Urothelium cell line (cell line): ENCODE data around the gene LRRC38.

Experiments used
- DNase-seq: peaks from one replicate; pipeline ENCODE4 v3.0.0; 2011; ENCODE audit warnings: low spot score, mixed read lengths
- FAIRE-seq: peaks from 2 replicates; lab custom pipeline; 2011; peaks lifted over from hg19 to GRCh38; lab: Jason Lieb, UNC

Gene LRRC38

DNA sequence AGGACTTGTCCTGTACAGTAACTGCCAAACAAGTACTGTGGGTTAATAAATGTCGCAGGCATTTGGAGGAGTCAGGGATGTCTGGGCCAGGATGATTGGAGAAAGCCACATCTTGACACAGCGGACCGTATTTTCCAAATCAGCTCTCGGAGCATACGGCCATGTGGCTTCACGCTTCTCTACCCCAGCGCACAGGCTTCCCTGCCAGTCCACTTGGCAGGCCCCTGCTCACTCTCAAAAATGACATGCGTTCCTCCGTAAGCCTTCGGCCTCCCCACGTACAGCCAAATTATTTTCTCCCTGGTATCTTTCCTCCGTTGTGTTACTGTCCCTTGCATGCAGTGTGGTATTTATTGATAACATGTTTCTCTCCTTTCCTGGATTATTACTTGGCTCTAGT is 7.2 kb upstream of the LRRC38 start:
- FAIRE-seq = no peak
- DNase-seq = no peak

- no peak for FAIRE-seq
- no peak for DNase-seq
Measured at GRCh38 chr1:13517193-13517812, 3.5 kb upstream of the LRRC38 start.

- FAIRE-seq (no peak), DNase-seq (no peak)
Measured at GRCh38 chr1:13516606-13517005, 2.8 kb upstream of the LRRC38 start.

DNA sequence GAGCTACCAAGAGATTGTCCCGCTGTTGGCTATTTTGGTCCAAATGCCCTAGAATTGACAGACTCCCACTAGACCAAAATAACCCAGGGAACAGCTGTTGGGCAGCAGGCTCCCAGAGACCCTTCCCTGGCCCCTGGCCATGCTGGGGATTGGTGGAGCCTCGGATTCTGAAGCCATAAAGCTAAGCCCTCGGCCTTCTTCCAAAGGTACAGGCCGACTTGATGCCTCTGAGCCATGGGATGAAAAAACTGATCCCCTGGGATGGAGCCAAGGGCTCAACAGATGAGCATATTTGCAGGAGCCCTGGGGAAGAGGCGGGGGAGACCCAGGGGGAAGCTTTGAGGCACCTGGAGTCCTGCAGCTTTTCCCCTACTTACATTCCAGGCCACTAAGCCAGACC is 1.0 kb upstream of the LRRC38 start:
- DNase-seq (no peak), FAIRE-seq (no peak)

GRCh38 chr1:13513063-13513894 is 524 bp downstream of the LRRC38 start:
- DNase-seq (peak; percentile 25), FAIRE-seq (no peak)

DNA sequence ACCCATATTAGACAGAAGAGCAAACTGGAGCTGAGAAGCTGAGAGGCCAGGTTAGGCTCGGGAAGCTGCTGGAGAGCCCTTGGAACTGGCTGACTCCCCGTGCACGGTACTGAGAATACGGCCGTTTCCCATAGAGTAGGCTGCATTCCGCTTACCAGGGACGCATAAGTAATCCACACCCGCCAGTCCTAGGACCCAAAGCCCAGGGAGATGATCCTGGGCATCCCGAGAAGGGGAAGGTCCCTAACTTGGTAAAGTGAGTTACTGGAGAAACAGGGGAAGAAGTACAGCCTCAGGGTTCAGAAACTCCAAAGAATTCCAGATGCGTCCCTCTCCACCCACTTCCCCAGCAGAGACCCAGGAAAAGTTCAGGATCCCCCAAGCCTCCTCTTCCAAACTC is 1.3 kb downstream of the LRRC38 start:
- no peak for DNase-seq
- FAIRE-seq = no peak

DNA sequence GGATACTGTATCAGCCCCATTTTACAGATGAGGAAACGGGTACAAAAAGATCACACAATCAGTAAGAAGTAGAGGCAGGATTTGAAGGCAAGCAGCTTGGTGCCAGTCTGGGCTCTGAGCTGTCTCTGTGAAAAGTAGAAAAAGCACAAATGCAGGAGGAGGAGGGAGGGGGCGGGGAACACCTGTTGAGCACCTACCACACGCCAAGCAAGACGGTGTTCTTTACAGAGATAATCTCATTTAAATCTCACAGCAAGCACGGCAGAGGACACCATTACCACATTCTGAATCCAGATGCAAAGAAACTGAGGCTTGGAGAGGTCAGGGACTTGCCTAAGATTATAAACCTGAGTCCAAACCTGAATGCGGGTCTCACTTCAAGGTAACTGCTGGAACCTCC is 3.3 kb downstream of the LRRC38 start:
- no peak for FAIRE-seq
- DNase-seq = no peak

DNA sequence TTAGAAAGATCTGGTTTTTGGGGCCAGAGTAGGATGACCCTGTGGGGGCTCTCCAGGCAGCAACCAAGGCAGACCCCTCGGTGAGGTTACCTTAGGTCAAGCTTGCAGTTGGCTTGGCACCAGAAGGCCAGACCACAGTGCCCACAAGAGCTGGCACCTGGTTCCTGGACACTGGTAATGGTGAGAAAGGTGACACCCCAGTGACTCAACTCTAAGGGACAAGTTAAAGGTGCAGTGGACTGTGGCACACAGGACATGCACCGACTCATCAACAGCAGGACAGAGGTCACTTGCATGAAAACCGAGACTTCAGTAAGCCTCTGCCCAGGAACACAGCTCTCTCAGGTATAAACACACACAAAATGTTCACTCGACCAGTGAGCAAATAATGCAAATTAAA is 6.7 kb downstream of the LRRC38 start:
- FAIRE-seq (no peak), DNase-seq (no peak)

- DNase-seq (no peak), FAIRE-seq (no peak)
Measured at GRCh38 chr1:13505020-13505419, 8.8 kb downstream of the LRRC38 start.

- no peak for DNase-seq
- FAIRE-seq = no peak
Measured at GRCh38 chr1:13500806-13501205, 13.0 kb downstream of the LRRC38 start.

GRCh38 chr1:13499422-13499821 is 14.4 kb downstream of the LRRC38 start:
- no peak for DNase-seq
- FAIRE-seq = no peak

DNA sequence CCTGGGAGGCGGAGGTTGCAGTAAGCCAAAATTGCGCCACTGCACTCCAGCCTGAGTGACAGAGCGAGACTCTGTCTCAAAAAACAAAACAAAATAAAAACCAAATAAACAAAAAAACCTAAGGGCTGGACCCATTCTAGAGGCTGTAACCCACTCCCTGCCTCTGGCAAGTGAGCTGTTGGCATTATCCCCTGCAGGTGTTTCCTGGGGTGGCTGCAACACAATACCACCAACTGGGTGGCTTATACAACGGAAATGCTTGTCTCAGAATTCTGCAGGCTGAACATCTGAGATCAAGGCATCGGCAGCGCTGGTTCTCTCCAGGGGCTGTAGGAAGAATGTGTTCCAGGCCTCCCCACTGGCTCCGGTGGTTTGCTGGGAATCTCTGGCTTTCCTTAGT is 15.2 kb downstream of the LRRC38 start:
- no peak for DNase-seq

GRCh38 chr1:13495186-13495585 is 18.6 kb downstream of the LRRC38 start:
- FAIRE-seq = no peak

More for the DNA sequence above, 15.2 kb downstream of the LRRC38 start:
- no peak for FAIRE-seq

DNA sequence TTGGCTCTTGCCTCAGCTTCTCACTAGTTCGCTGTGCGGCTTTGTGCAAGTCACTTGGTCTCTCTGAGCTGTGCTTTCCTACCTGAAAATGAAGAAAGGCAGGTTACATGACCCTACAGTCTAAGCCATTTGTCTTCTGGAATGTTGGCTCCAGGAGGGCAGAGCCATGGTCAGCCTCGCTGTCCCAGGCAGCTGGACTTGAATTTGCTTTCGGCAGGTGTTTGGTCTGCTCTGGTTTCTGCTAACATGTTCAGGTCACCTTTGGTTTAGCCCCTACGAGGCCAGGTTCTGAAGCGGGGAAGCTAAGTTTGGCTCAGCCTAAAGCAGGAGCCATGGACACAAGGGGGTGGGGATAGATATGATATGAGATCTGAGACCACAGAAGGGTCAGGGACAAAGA is 19.1 kb downstream of the LRRC38 start:
- DNase-seq = no peak
- FAIRE-seq = no peak

More at GRCh38 chr1:13495186-13495585, 18.6 kb downstream of the LRRC38 start:
- no peak for DNase-seq

- FAIRE-seq (no peak), DNase-seq (no peak)
Measured at GRCh38 chr1:13494025-13494424, 19.8 kb downstream of the LRRC38 start.

DNA sequence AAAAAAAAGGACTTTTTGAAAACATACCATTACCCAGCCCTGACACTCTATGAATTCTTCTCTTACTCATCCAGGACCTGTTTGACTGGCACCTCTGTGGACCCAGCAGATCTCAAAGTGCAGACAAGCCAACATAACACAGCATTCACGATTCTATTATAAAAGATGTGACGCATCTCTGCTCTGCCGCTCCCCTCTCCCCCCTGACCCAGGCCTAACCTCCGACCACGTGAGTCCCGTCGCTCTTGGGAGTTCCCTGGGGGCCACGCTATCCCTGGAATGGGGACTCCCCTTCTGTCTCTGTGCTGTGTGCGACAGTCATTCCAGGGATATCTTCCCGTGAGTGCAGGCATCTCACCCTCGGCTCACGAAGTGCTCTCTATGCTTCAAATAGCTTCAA is 21.1 kb downstream of the LRRC38 start:
- FAIRE-seq = no peak

DNA sequence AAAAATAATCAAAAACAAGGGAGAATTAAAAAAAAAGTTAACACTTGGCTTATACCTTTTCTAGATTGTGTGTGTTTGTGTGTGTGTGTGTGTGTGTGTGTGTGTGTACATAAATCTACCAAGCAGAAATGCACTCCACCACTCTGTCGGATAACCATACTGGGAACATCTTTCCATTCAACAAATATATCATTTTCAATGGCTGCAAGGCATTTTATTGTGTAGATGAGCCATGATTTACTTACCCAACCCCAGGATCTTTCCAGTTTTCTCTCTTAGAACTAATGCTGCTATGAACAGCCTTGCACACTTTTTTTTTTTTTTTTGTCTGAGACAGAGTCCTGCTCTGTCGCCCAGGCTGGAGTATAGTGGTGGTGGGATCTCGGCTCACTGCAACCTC is 25.8 kb downstream of the LRRC38 start:
- DNase-seq (no peak), FAIRE-seq (no peak)

More for the DNA sequence above, 21.1 kb downstream of the LRRC38 start:
- DNase-seq = no peak

- FAIRE-seq (no peak), DNase-seq (no peak)
Measured at GRCh38 chr1:13487143-13487868, 26.5 kb downstream of the LRRC38 start.

GRCh38 chr1:13483946-13484345 is 29.9 kb downstream of the LRRC38 start:
- FAIRE-seq (no peak), DNase-seq (no peak)

GRCh38 chr1:13482600-13482999 is 31.2 kb downstream of the LRRC38 start:
- no peak for DNase-seq
- FAIRE-seq = no peak

DNA sequence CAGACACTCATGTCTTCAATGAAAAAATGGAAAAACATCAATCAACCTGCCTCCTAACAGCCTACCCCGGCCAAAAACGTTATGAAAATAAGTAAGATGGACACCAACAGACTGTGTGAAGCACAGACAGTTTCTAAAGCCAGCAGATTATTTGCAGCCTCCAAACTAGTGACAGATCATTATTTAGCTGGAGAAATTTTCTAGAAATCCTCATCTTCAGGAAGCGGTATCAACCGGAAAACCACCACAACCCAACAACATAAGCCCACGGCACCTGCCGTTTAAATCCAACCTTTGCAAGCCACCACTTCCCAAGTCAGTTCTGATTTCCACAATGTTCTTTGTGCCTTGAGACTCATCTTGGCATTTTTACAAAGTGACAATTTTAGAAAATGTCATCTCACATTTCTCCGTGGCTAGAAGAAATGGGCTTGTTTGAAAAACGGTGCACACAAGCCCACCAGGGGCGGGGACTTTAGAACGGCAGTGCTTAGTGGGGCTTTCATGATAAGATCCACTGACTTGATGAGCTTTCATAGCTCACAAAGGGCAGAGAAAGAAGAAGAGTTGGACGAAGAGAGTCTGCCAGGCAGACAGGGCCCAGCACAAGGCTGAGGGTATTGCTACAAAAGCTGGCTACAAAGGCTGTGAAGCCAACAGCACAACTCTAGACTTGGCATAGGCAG is 34.5 kb downstream of the LRRC38 start:
- FAIRE-seq (no peak), DNase-seq (no peak)
